HepG2 (cell line): ENCODE measurements around the gene TMX3. TPM values are rescaled to one million over a fixed set of nuclear protein-coding genes. Genes with fewer than 3 reads are reported as not detected.

Experiments
- ATAC-seq: fragments of 200-7000 bp; cut with Tn5 transposase; 3 replicates; pipeline ENCODE4 v1.9.1; 2020; ENCODE audit warnings: mild to moderate bottlenecking, moderate library complexity
- BruUV-seq: library from RNA; stranded (reverse); fragments of 400-500 nt; replicated peaks from 2 replicates; lab custom pipeline; 2021; lab: Mats Ljungman, UMichigan
- CTCF ChIA-PET: fragments of 300-600 bp; formaldehyde crosslinking; extraction: SDS; loops from one replicate; lab custom pipeline; 2021; ENCODE audit warnings: low total read pairs, inconsistent platforms, low intra/inter-chr PET ratio; lab: Yijun Ruan, JAX
- POLR2A ChIA-PET: fragments of 350-600 bp; sonication (Branson Sonifier 250); formaldehyde crosslinking; loops from one replicate; lab custom pipeline; 2020; ENCODE audit warnings: antibody characterized with exemption, inconsistent platforms; lab: Yijun Ruan, JAX
- DNase-seq: peaks from one replicate; pipeline ENCODE4 v3.0.0-alpha.2; 2015; ENCODE audit warnings: low spot score
- FAIRE-seq: peaks from 3 replicates; lab custom pipeline; 2011; peaks lifted over from hg19 to GRCh38; lab: Jason Lieb, UNC
- H2AFZ ChIP-seq: one replicate; pipeline ENCODE4 v1.6.1; 2011; ENCODE audit warnings: low read length, inconsistent platforms
- H3K27ac ChIP-seq: fragments of 300-600 bp; 3 replicates; pipeline ENCODE4 v1.8.0; 2011; ENCODE audit warnings: mixed run types, mild to moderate bottlenecking, mixed read lengths, low read length, inconsistent platforms; ENCODE audit not compliant: insufficient read depth; ENCODE audit errors: extremely low read length
- H3K27me3 ChIP-seq, 2 experiments: fragments of 200-600 bp in 1 of 2; 2 replicates in 1 of 2; 3 replicates in 1 of 2; pipeline versions ENCODE4 v1.6.0 to v1.8.0; 2011; ENCODE audit warnings: low read length in 2 of 2, mild to moderate bottlenecking in 2 of 2, moderate library complexity in 2 of 2, inconsistent platforms in 1 of 2; ENCODE audit not compliant: insufficient read depth in 2 of 2, control insufficient read depth in 1 of 2
- H3K36me3 ChIP-seq, 2 experiments: fragments of 200-600 bp in 1 of 2; replicated peaks in 1 of 2; 2 replicates in 1 of 2; 3 replicates in 1 of 2; pipeline versions ENCODE4 v1.5.1 to v1.8.0; 2011; ENCODE audit warnings: low read length in 2 of 2, inconsistent platforms in 1 of 2; ENCODE audit not compliant: insufficient read depth in 2 of 2, control insufficient read depth in 1 of 2
- H3K4me1 ChIP-seq: 2 replicates; pipeline ENCODE4 v1.5.1; 2012; ENCODE audit warnings: low read length, inconsistent platforms; ENCODE audit not compliant: insufficient read depth
- H3K4me2 ChIP-seq: 2 replicates; pipeline ENCODE4 v1.6.0; 2011; ENCODE audit warnings: low read depth, low read length, inconsistent platforms
- H3K4me3 ChIP-seq, 3 experiments: fragments of 200-600 bp in 1 of 3; sonication (generic), shearing (Covaris generic) in 1 of 3; replicated peaks in 1 of 3; 2 replicates each; pipeline ENCODE4 v1.5.1; 2011 to 2016; ENCODE audit warnings: low read length in 3 of 3, inconsistent platforms in 2 of 3, low read depth in 2 of 3, mild to moderate bottlenecking in 2 of 3, control low read depth in 1 of 3, mixed read lengths in 1 of 3; ENCODE audit not compliant: insufficient read depth in 1 of 3
- H3K79me2 ChIP-seq: one replicate; pipeline ENCODE4 v1.6.1; 2011; ENCODE audit warnings: low read length, inconsistent platforms; ENCODE audit not compliant: insufficient read depth
- H3K9ac ChIP-seq: 2 replicates; pipeline ENCODE4 v1.6.0; 2011; ENCODE audit warnings: mild to moderate bottlenecking, low read depth, low read length, inconsistent platforms; ENCODE audit not compliant: insufficient read depth
- H3K9me3 ChIP-seq: 2 replicates; pipeline ENCODE4 v1.5.1; 2012; ENCODE audit warnings: mild to moderate bottlenecking, low read length
- H4K20me1 ChIP-seq: 2 replicates; pipeline ENCODE4 v1.6.0; 2011; ENCODE audit warnings: inconsistent platforms, mild to moderate bottlenecking, low read length, moderate library complexity; ENCODE audit not compliant: insufficient read depth
- MAFK ChIP-seq, 2 experiments: IDR thresholded peaks in 1 of 2; conservative IDR thresholded peaks in 1 of 2; 2 replicates each; pipeline ENCODE4 v1.6.1; 2011; ENCODE audit warnings: improper control_type of control experiment in 2 of 2, low read length in 2 of 2
- ZBTB10 ChIP-seq: sonication (generic); formaldehyde crosslinking; IDR thresholded peaks from 2 replicates; pipeline ENCODE4 v1.4.0; 2020; ENCODE audit warnings: missing genetic modification reagents, borderline replicate concordance
- ZBTB7A ChIP-seq: sonication (generic); formaldehyde crosslinking; IDR thresholded peaks from 2 replicates; pipeline ENCODE4 v1.8.0; 2022; ENCODE audit warnings: mild to moderate bottlenecking, missing genetic modification reagents
- ZNF225 ChIP-seq: sonication (generic); formaldehyde crosslinking; IDR thresholded peaks from 2 replicates; pipeline ENCODE4 v1.4.0; 2020; ENCODE audit warnings: mild to moderate bottlenecking, missing genetic modification reagents
- whole genome bisulfite sequencing: methylation state at CpG from one replicate; pipeline ENCODE4 v1.1.6; 2017; ENCODE audit warnings: low lambda C conversion rate; 5-methylcytosine and 5-hydroxymethylcytosine counted together
- in situ Hi-C: cut with HindIII; loops from 2 replicates; pipeline ENCODE4 v1.10.0; 2017; ENCODE audit warnings: low pct_unique_long_range_greater_than_20kb; ENCODE audit not compliant: extremely low pct_ligation_motif_present
- intact Hi-C: fragments of 100-400 bp; cut with micrococcal nuclease; formaldehyde crosslinking; loops from one replicate; pipeline ENCODE4 v1.10.0; 2022; ENCODE audit not compliant: unreplicated experiment
- polyA plus RNA-seq, 8 experiments: library from polyadenylated mRNA; depleted of rRNA in 3 of 8; stranded (reverse) in 7 of 8; unstranded in 1 of 8; fragments of >200 nt; fragmentation: Illumina TruSeq in 4 of 8; extraction: Trizol in 4 of 8; gene quantifications; 2 replicates each; pipeline versions ENCODE4 v1.2.1 to v1.2.3, GENCODE V29; 2011 to 2016; ENCODE audit warnings: low read depth in 4 of 8, missing spikeins in 1 of 8, mixed read lengths in 1 of 8; ENCODE audit not compliant: insufficient read depth in 1 of 8
- total RNA-seq, 5 experiments: library from RNA; depleted of rRNA; stranded (reverse); fragments of >200 nt; fragmentation: Illumina TruSeq; extraction: Trizol; gene quantifications; 2 replicates each; pipeline ENCODE4 v1.2.3, GENCODE V29; 2016; ENCODE audit warnings: low read depth in 1 of 5
- TF ChIP-seq, protein P1 (sequence below): sonication (generic); formaldehyde crosslinking; IDR thresholded peaks from 2 replicates; pipeline ENCODE4; 2020; ENCODE audit warnings: missing genetic modification reagents, mild to moderate bottlenecking, borderline replicate concordance

TMX3 gene
- total and polyA plus RNA-seq, 2 of the 13 experiments (the other 11 are each of a cell fraction or from before 2014, with no cell fraction given) = 12.9 to 25.0 TPM

DNA sequence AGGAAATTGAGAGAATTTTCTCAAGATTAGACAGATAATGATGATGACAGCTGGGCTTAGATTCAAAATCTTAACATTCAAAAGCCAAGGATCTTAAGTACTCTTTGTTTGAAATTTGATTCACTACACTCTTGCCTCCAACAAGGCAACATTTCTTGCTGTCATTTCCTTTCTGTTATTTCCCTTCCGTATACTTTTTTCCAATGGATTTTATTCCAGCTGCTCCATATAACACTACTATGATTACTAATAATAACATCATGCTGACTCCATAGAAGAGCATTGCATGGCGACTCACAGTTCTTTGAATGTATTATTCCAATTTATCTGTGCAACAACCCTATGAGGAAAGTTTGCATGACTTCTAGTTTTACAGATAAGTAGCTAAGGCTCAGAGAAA lies 49.1 kb upstream of the TMX3 start:
- no peak overlapping the region for H3K9ac ChIP-seq
- no peak for FAIRE-seq
- no peak overlapping the region for H3K4me2 ChIP-seq
- ATAC-seq = no peak
- CTCF ChIA-PET = no interaction called here
- no peak overlapping the region for H3K27ac ChIP-seq
- BruUV-seq = no TSS peak
- H3K27me3 ChIP-seq = no peaks in the 10 kb centered on the region
- H3K4me3 ChIP-seq = no peak overlapping the region
- no peak overlapping the region for H2AFZ ChIP-seq
- 48% methylated on average over 2 of the region's 2 CpGs for WGBS
- in situ Hi-C loops = no loop called here
- no peak for TF ChIP-seq ZBTB7A (CRISPR knock-in tag)
- no peak for TF ChIP-seq ZNF225 (CRISPR knock-in tag)
- TF ChIP-seq ZBTB10 (CRISPR knock-in tag) = no peak
- TF ChIP-seq, protein P1, sequence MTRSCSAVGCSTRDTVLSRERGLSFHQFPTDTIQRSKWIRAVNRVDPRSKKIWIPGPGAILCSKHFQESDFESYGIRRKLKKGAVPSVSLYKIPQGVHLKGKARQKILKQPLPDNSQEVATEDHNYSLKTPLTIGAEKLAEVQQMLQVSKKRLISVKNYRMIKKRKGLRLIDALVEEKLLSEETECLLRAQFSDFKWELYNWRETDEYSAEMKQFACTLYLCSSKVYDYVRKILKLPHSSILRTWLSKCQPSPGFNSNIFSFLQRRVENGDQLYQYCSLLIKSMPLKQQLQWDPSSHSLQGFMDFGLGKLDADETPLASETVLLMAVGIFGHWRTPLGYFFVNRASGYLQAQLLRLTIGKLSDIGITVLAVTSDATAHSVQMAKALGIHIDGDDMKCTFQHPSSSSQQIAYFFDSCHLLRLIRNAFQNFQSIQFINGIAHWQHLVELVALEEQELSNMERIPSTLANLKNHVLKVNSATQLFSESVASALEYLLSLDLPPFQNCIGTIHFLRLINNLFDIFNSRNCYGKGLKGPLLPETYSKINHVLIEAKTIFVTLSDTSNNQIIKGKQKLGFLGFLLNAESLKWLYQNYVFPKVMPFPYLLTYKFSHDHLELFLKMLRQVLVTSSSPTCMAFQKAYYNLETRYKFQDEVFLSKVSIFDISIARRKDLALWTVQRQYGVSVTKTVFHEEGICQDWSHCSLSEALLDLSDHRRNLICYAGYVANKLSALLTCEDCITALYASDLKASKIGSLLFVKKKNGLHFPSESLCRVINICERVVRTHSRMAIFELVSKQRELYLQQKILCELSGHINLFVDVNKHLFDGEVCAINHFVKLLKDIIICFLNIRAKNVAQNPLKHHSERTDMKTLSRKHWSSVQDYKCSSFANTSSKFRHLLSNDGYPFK (CRISPR knock-in tag) = no peak
- TF ChIP-seq MAFK (conservative IDR thresholded peaks at IDR 0.05 in 1 of 2, IDR thresholded peaks at IDR 0.05 in 1 of 2; ENCODE audit: low read length in 2 of 2) = no peak
- TF ChIP-seq, all 625 proteins: peak for 0
- POLR2A ChIA-PET = no interaction called here
- intact Hi-C loops = no loop called here
- DNase-seq = no peak
- no peaks in the 10 kb centered on the region for H3K36me3 ChIP-seq
- H3K79me2 ChIP-seq = no peaks in the 10 kb centered on the region
- H3K9me3 ChIP-seq = peaks cover 9% of the 10 kb centered on the region; the same call in 1 of the 2 replicates
- no peaks in the 10 kb centered on the region for H3K4me1 ChIP-seq
- no peaks in the 10 kb centered on the region for H4K20me1 ChIP-seq
